A172 (cell line): ENCODE results near the gene SIPA1L2. TPM values are rescaled to one million over a fixed set of nuclear protein-coding genes. Genes with fewer than 3 reads are reported as not detected.
"Not testable (repeated sequence)": the region's sequence is repeated elsewhere in the genome, so short reads cannot be mapped to it uniquely, and the experiment has no call there.

Experiments used
- DNase-seq: peaks from one replicate; pipeline ENCODE4 v3.0.0-alpha.2; 2015; ENCODE audit warnings: low spot score
- total RNA-seq: library from RNA; depleted of rRNA; stranded (reverse); fragments of >200 nt; shearing (Covaris generic); gene quantifications from 2 replicates; pipeline ENCODE4 v1.2.3, GENCODE V29; 2014

The SIPA1L2 gene
- total RNA-seq, 1 experiment from 2014 or later: 1.2 TPM

GRCh38 chr1:232617237-232617636 lies 12.7 kb downstream of the SIPA1L2 start:
- DNase-seq: no peak

DNA sequence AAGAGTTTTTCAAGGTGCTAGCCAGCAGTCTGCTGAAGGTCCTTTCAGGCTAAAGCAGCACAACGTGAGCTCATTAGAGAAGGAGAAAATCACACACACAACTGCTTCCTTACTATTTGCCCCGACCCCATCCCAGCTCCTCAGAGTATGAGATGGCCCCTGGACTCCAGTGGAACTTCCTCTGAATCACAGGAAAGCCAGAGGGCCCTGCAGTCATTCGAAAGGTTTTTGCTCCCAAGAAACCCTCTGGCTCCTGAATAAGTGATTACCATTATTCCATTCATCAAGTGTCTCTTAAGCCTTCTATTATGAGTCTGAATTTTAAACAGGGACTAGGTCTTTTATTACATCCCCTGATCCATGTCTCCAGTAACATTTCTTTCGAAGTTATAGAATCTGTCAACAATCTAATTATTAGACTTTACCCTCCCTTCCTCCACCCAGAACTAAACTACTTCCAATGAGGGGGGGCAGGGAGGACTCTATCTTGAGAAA lies 14.6 kb downstream of the SIPA1L2 start:
- DNase-seq: no peak

DNA sequence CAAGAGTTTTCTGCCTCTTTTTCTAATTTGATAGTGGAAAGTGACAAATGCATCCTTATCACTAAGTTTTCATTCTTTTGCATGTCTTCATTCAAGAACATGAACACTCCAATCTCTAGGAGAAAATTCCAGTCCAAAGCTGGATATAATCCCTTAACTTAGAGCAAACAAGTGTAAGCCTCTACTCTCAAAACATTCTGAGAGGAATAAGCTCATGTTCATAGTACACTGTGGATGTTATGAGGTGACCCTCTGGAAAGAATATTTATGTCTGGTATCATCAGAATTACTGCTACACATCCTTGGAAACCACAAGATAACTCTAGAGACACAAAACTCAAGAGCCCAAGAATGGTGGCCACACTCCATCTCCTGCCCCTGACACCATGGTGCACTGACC lies 15.1 kb downstream of the SIPA1L2 start:
- no peak for DNase-seq

GRCh38 chr1:232613752-232614381 lies 16.1 kb downstream of the SIPA1L2 start:
- peak; percentile 64 for DNase-seq

- DNase-seq: not testable (repeated sequence)
Observed at GRCh38 chr1:232612836-232613235, 17.1 kb downstream of the SIPA1L2 start.

DNA sequence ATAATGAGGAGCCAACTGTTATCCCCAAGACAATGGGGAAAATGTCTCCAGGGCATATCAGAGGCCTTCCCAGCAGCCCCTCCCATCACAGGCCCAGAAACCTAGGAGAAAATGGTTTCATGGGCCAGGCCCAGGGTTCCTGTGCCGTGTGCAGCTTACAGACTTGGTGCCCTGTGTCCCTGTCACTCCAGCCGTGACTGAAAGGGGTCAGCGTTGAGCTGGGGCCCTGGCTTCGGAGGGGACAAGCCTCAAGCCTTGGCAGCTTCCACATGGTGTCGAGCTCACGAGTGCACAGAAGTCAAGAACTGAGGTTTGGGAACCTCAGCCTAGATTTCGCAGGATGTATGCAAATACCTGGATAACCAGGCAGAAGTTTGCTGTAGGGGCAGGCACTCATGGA lies 18.1 kb downstream of the SIPA1L2 start:
- DNase-seq: no peak

GRCh38 chr1:232610902-232611745 lies 18.8 kb downstream of the SIPA1L2 start:
- not testable (repeated sequence) for DNase-seq

GRCh38 chr1:232610192-232610901 lies 19.6 kb downstream of the SIPA1L2 start:
- DNase-seq: no peak

GRCh38 chr1:232608427-232608826 lies 21.5 kb downstream of the SIPA1L2 start:
- DNase-seq: no peak

- DNase-seq: no peak
Observed at GRCh38 chr1:232602622-232603021, 27.3 kb downstream of the SIPA1L2 start.

DNA sequence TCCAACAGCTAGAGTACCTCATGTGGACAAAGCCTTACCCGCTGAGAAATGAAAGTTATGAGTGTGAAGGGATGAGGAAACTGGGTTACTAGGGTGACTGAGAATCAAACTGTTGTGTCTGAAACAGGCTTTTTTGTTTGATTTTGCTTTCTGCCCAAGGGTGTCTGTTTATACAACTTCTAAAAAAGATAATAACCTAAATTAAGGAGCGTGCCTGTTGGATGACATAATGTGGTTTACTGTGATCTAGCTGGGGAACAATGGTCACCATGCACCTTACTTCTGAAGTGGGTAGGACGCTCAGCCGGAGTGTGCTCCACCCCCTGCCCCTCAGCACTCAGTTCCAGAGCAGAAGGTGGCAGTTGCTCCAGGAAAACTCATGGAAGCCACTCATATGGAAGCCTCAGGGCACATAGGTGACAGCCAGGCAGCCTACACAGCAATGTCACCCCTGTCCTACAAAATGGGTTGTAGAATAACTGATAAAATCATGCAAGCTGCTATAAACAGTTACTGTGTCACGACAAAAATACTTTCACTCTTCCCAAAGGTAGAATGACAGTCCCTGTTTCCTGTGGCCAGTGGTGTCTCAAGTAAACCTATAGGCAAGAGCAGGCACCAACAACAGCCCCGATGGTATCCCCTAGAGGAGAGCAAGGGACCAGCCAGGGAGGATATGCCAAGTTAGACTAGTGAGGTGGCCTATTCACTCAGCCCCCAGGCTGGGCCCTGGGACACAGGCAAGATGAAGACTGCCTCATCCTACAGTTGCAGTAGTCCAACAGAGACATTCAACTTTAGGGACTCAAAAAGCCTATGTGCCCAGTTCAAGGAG lies 29.3 kb downstream of the SIPA1L2 start:
- peak; percentile 38 for DNase-seq

- no peak for DNase-seq
Observed at GRCh38 chr1:232599178-232600041, 30.5 kb downstream of the SIPA1L2 start.

DNA sequence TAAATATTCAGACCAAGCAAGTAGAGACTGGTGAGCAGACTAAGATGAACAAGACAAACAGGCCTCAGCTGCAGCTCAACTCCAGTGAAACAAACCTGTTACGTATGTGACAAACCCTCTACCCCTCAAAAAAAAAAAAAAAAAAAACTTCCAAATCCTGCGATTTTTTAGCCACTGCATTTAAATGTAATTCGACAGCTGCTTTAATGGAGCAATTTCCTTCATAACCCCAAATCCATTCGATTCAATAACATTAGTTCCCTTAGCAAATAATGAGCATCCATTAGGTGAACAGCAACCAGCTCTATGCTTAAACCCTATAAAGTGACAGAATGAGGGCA lies 31.1 kb downstream of the SIPA1L2 start:
- no peak for DNase-seq

DNA sequence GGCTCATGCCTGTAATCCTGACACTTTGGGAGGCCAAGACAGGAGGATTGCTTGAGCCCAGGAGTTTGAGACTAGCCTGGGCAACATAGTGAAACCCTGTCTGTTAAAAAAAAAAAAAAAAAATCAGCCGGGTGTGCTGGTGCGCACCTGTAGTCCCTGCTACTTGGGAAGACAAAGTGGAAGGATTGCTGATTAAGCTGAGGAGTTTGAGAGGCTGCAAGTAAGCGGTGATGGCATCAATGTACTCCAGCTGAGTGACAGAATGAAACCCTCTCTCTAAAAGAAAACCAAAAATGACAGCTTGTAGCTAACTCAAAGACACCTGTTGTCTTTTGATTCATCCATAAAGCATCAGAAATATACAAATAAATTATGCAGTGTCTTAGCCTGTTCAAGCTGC lies 31.8 kb downstream of the SIPA1L2 start:
- no peak for DNase-seq

DNA sequence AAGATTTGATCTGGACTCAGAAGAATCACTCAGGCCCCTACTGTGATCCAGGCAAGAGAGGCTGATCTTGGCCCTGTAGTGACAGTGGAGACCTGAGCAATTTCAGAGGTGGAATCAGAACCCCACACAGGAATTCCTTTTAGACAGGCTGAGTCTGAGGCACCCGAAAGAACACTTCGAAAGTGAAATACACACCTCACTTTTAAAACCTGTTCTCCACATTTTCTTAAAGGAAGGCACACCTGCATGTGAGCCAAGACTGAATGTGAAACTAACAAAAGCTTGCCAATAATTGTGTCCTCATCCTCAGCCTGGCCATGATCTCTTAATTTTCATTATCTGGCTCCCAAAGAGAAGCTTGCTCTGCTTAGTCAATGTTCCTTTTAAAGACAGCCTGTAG lies 32.2 kb downstream of the SIPA1L2 start:
- no peak for DNase-seq

DNA sequence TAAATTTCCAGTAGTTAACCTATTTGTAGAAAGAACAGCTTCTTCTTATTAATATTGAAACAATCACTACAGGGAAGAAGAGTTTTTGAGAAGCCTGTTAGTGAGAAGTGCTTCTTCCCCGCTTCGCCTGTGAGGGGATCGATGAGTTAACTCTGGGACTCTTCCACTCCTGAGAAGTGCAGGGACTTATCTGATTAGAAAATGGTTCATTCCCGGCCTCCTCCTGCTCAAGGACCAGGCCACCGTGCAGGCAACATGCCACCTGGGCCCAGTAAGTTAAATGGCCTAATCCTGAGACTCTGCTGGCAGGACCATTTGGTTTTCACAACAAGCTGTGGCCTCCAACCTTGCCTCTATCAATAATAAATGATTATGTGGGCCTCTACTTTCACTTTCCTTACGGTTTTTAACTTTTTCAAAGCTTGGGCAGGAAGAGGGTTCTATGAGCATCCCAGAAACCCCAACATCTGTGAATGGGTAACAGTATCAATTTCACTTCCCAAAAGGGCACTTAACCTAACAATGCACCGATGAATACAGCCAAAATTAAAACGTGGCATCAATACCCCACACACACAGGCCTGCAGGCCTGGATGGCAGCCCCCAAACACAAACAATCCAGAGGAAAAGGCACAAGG lies 33.1 kb downstream of the SIPA1L2 start:
- no peak for DNase-seq

DNA sequence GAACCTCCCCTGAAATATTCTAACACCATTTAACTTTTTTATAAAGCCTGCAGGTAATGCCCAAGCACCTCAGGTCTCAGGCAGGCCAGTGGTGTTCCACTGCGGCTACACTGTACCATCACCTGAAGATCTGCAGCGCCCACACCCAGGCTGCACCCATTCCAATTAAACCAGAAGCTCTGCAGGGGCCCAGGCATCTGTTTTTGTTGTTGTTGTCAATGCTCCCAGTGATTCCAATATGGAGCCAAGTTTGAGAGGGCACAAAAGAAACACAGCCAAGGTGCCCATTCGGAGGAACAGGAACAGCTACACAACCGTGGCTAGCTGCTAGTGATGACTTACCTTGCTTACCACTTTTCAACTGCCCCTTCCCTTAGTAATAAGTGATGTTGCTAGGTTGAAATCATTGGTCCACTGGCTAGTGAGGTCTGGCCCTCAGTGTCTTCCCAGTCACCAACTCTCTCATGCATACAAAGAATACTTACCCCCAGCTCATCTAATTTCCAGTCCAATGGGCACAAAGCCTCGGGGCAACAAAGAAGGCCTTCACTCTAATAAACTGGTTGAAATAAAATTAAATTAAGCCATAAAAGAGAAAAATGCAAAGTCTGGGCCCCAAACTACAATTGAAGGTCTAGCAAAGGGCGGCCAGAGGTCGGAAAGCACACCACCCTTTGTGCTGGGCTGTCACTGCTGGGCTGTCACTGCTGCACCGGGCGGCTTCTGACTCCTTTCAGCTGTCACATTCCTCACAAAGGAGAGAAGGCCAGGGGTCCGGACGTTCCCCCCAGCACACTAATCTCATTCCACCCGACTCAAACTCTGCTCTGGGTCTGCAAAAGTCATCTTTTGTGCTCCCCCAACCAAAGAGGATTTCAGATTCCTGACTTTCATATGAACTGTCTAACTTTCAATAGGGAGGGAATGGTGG lies 34.9 kb downstream of the SIPA1L2 start:
- no peak for DNase-seq

DNA sequence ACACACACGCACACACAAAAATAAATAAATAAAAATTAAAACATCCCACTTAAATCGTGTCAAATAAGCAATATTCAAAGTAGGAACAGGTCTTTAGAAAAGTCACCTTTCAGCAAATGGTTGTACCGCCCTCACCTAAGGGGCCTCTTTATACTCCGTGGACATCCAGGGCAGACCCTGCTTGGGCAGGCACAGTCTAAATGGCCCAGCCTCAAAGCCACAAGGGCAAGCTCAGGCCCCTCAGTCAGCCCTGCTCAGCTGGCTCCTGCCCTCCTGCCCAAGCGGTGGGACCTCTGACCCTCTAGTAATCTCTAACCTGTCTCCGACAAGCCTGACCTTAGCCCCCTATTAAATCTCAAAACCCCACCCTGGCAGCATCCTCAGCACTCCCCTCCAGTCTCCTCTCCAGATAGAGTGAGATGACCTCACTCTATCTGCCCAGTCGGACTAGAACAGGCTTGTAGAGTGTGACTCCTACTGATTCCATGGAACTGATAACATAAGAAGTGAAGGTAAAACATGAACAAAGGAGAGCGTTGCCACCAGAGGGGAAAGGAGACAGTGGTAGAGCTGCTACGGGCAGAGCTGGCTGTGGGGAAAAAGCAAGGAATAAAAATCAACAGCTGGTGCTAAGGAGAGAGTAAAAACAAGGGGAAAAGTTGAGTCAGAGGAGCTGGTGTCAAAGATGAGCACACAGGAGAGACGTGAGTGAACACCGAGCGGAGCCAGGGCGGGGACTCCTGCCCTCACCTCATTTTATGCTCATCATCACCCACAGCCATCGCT lies 36.0 kb downstream of the SIPA1L2 start:
- no peak for DNase-seq
